HG03196 (cell line): ENCODE data around the gene IL17RA.
A peak's percentile ranks its signal among the peaks of the same experiment; 100 is the strongest.

Experiments
- ATAC-seq: cut with Tn5 transposase; IDR thresholded peaks from one replicate; pipeline ENCODE4 v1.9.1; 2021; ENCODE audit not compliant: unreplicated experiment

IL17RA gene

DNA sequence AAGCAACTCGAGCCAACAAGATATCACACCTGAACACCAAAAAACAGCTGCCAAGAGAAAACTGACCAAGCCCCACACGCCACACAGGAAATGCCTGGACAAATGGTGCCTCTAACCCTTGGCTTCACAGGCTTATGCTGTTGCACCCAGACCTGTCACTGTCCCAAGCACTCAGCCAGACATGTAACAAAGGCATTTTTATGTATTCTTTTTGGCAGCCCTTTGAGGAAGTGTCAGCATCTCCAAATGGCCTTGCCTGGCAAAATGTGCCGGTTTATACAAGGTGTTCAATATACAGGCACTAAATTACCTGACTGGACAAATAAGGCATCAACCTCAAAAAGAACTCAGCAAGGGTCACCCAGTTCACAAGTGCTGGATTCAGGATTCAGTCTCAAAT is 68.2 kb downstream of the IL17RA start:
- ATAC-seq: no peak

DNA sequence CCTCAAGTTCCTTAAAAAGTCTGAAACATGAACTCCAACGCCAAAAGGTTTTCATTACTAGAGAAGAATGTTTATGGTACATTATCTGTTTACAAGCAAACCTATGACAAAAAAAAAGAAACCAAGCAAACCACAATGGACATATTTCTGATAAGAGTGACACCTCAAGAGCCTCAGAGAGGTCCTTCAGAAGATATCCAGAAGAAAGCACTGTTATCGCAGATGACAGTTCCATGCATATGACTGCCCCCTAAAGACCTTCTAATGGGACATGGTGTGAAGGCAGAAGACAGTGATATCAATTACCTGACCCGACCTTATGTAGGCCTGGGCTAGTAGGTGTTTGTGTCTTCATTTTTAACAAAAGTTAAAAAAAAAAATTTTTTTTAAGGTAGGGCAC is 71.1 kb downstream of the IL17RA start:
- no peak for ATAC-seq

GRCh38 chr22:17157714-17158113 is 72.9 kb downstream of the IL17RA start:
- ATAC-seq: no peak

DNA sequence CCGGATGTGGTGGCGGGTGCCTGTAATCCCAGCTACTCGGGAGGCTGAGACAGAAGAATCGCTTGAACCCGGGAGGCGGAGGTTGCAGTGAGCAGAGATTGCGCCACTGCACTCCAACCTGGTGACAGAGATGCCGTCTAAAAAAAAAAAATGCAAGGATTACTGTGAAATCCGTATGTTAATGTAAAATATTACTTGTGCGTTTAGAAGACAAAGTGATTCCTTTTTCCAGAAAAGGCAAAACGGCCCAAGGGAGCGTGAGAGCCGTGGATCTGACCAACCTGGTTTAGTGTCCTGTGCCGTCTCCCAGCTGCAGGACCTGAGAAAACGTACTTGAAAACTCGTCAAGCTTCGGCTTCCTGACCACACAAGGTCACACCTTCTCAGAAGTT is 73.4 kb downstream of the IL17RA start:
- ATAC-seq: no peak

- ATAC-seq: peak; percentile 57
Measured at GRCh38 chr22:17158568-17159503, 74.0 kb downstream of the IL17RA start, which contains the start of gene HDHD5. Gene HDHD5 (minus strand): TSS chr22:17159277. CDS start chr22:17159251, 26 bp downstream.

DNA sequence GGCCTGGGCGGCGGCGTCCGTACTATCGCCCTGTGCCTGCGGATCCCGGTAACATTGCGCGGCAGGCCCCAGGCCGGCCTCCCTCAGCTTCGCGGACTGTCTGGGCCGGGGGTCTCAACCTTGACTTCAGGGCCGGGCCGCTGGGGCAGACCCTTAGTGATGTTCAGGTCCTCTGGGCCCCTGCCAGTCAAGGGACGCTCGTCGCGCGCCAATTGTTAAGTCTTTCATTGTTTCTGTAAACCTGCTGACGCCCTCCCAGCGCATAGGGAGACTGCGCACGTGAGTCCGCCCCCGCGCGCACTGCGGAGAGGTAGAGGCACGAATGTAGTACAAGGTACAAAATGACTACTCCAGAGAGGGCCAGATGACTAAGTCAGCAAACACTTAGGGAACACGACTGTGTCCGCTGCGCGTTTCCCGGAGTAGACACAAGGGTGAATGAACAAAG is 74.7 kb downstream of the IL17RA start:
- peak; percentile 21 for ATAC-seq

DNA sequence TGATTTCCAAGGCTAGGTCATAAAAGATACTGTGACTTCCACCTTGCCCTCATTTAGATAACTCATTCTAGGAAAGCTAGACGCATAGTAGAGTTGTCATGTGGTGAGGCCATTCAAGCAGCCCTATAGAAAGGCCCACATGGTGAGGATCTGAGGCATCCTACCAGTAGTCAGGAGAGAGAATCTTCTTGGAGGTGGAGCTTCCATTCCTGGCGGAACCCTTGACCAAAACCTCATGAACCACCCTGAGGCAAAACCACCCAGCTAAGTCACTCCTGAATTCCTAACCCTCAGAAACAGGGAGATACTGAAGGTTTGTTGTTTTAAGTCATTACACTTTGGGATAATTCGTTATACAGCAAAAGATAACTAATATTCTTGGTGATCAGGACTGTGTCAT is 77.2 kb downstream of the IL17RA start:
- ATAC-seq: no peak

- no peak for ATAC-seq
Measured at GRCh38 chr22:17162731-17163130, 77.9 kb downstream of the IL17RA start.

GRCh38 chr22:17164392-17165024 is 79.7 kb downstream of the IL17RA start:
- no peak for ATAC-seq
